ENCODE results near the gene TBXT.
"Not testable (repeated sequence)": the region's sequence is repeated elsewhere in the genome, so short reads cannot be mapped to it uniquely, and the experiment has no call there.

Gene TBXT, protein sequence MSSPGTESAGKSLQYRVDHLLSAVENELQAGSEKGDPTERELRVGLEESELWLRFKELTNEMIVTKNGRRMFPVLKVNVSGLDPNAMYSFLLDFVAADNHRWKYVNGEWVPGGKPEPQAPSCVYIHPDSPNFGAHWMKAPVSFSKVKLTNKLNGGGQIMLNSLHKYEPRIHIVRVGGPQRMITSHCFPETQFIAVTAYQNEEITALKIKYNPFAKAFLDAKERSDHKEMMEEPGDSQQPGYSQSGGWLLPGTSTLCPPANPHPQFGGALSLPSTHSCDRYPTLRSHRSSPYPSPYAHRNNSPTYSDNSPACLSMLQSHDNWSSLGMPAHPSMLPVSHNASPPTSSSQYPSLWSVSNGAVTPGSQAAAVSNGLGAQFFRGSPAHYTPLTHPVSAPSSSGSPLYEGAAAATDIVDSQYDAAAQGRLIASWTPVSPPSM

GRCh38 chr6:166167801-166168615, at the start of gene TBXT:
Gene TBXT, minus strand, starts transcription at chr6:166167851. Its CDS starts 260 bp downstream, at chr6:166167591.
- DNase-seq, result no peak

DNA sequence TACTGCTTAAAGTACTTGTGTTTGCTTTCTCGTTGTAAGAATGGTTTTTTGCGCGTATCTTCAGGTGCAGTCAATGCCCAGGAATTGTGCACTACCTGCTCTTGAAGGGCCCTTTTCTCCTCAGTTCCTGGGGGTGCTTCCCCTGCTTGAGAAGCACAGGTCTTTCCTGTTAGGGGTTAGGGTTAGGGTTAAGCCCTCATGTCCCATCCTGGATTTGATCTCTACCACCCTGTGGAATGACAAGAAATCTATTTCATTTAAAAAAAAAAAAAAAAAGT, 39.6 kb upstream of the TBXT start:
- DNase-seq, result no peak

GRCh38 chr6:166206510-166207283, 39.0 kb upstream of the TBXT start:
- no peak for DNase-seq

DNA sequence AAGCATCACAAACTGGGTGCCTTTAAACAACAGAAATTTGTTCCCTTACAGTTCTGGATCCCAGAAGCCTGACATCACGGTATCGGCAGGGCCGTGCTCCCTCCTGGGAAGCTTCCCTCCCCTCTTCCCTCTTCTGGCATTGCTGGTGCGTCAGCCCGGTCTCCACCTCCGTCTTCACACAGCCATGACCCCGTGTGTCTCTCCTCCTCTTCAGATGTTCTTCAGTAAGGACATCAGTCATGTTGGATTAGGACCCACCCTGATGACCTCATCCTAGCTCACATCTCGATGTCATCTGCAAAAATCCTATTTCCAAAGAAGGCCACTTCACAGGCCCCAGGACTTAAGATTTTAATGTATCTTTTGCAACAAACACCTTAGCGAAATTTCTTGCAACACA, 38.4 kb upstream of the TBXT start:
- no peak for DNase-seq

- peak; percentile 33 for DNase-seq
These were observed 37.4 kb upstream of the TBXT start for GRCh38 chr6:166204852-166205650.

DNA sequence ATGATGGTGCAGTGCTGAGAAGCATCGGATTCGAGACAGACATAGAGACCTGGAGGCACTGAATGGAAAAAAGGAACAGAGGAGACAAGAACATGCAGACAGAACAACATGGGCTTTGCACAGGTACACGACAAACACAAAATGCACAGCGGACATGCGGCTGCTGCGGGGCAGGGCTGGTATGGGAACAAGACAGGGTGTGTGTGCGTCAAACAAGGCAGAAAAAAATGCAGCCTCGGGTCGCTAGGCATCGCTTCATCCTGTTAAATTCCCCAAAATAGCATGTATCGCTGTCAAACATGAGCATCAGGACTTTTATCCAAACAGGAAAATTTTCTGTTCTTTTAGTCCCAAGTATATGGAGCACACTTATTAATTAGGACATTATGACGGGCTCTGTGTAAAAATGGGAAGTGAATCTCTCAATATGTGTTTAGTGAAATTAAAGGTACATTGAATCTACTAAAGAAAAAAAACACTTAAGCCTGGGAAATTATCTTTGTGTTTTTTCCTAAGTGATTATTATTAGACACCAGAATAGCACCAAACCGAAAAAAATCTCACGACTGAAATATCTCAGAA, 36.1 kb upstream of the TBXT start:
- DNase-seq, result no peak

GRCh38 chr6:166203003-166203640, 35.5 kb upstream of the TBXT start:
- no peak for DNase-seq

GRCh38 chr6:166202321-166202733, 34.7 kb upstream of the TBXT start:
- no peak for DNase-seq

GRCh38 chr6:166201878-166202277, 34.2 kb upstream of the TBXT start:
- DNase-seq, result no peak

- DNase-seq, result no peak
These were observed 29.7 kb upstream of the TBXT start for GRCh38 chr6:166197361-166197760.

- DNase-seq, result no peak
These were observed 28.2 kb upstream of the TBXT start for GRCh38 chr6:166195860-166196238.

- no peak for DNase-seq
These were observed 27.5 kb upstream of the TBXT start for GRCh38 chr6:166194914-166195859.

GRCh38 chr6:166192557-166192956, 24.9 kb upstream of the TBXT start:
- no peak for DNase-seq

GRCh38 chr6:166192136-166192535, 24.5 kb upstream of the TBXT start:
- no peak for DNase-seq

- no peak for DNase-seq
These were observed 12.1 kb upstream of the TBXT start for GRCh38 chr6:166179704-166180103.

GRCh38 chr6:166176106-166176505, 8.5 kb upstream of the TBXT start:
- DNase-seq, result no peak

- DNase-seq, result not testable (repeated sequence)
These were observed 7.4 kb upstream of the TBXT start for GRCh38 chr6:166175093-166175492.

DNA sequence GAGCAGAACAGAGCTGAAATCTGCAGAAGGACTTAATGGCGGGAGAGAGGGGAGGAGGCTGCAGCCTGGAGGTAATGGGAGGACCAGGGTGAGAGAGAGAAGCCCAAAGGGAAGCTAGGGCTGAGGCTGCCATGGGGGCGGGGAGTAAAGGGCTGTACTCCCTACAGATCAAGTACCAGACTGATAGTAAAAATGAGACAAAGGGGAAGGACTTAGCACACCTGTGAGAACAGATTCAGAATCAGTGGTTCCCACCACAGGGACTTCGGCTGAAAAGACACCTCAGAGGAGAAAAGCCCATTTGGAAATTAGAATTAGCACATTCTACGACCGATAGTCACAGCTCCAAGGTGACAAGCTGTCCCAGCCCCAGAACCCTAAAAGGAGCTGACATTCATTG, 6.4 kb upstream of the TBXT start:
- DNase-seq, result no peak

DNA sequence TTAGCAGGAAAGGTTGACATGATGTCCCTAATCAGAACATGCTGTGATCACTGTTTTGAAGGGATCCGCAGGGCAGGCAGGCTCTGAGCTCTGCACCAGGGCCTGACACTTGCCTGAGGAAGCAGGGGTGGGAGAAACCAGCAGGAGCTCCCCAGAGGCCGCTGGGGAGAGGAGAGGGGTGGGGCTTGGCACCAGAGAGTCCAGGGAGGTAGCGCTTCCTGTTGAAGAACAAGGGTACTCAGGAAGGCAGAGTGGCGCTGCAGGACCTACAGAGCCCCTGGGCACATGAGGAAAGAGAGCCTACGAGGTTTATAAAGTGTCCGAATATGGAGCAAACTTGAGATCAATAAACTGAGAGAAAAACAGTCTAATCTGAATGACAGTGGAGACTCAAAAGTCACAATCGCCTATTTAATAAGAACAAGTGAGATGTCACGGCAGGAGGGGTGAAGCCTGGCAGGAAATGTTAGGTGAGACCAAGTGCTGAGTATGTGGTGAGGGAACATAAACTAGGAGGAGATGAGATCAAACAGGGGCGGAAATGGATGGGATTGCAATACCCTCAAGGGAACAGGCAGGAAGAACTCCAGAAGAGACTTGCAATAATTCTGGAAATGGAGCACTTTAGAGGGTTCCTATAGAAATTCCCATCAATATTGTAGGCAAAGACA, 5.8 kb upstream of the TBXT start:
- peak; percentile 26 for DNase-seq

DNA sequence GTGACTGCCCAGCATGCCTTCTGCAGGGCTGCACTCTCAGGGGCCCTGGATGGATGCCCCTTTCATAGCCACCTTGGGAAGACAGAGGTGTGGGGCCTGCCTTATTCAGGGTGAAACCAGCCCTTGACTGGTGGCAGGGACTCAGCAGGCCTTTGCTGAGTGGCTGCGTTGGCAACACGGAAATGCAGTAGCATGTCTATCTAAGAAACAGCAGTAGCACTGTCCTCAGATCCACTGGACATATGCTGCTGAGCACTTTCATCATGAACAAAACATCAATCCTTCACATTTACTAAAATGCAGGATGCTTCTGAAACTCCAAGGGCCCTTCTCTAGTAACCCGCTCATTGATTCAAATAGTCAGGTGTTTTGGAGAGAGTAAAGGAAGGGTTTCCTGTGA, 4.9 kb upstream of the TBXT start:
- DNase-seq, result no peak
